ENCODE measurements around the gene FADS1.

GRCh38 chr11:61763930-61764605 is 52.7 kb downstream of the FADS1 start:
- no peak for TF ChIP-seq CTCF (IDR thresholded peaks at IDR 0.05; ENCODE audit: insufficient read depth, low read depth, low read length)
- no peak for TF ChIP-seq EZH2 (IDR thresholded peaks at IDR 0.05; ENCODE audit: insufficient read depth, low read length)

Data from astrocyte (in vitro differentiated cells and primary cell).